Activated T-helper 9 cell treated with anti-CD3 and anti-CD28 coated beads, Interleukin-2, amount 50 U/mL, for 16 hours (primary cell): ENCODE results near the gene CES1.
"Not testable (repeated sequence)": the region's sequence is repeated elsewhere in the genome, so short reads cannot be mapped to it uniquely, and the experiment has no call there.

Experiments used
- DNase-seq: peaks from one replicate; pipeline ENCODE4 v3.0.0-alpha.2; 2020; ENCODE audit warnings: low read depth

The CES1 gene

GRCh38 chr16:55790240-55790639 is 42.7 kb downstream of the CES1 start:
- DNase-seq = not testable (repeated sequence)

DNA sequence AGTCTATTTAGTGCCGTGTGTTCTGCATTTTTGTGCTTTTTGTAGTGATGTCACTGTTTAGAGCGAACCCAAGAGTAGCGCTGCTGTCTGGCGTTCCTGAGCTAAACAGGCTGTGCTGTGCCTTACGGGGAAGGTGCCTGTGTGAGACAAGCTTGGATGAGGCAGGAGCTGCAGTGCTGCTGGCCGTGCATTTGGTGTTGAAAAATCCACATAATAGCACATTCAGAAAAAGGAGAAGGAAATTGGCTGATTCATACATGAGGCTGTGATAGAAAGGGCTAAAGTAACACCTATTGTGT is 50.2 kb downstream of the CES1 start:
- not testable (repeated sequence) for DNase-seq

DNA sequence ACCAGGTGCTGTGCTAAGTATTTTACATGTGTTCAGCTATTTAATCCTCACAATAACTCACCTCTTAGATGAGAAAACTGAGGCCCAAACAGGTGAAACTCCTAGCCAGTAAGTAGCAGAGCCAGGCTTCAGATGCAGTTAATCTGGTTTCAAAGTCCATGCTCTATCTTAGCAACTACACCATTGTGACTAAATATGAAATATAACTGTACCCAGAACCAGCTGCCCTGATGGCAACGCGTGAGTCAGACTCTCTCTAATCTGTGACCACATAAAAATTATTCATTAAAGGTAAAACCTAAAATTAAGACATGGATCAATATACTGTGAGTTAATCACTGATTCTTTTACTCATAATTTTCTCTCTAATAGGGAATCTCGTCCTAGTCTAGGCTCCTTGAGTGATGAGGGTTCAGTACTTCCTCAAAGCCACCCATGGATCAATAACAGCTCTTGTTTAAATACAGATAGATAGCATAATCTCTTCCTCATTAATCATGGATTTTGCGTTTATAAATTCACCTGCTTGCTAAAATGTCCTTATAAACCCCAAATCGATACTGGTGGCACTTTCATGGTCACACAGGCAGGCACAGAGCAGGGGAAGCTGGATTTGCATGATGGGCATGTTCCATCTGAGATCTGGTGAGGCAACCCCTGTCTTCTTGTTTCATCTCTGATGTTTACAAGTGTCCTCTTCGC is 50.7 kb downstream of the CES1 start:
- not testable (repeated sequence) for DNase-seq

- not testable (repeated sequence) for DNase-seq
Measured at GRCh38 chr16:55781456-55781855, 51.4 kb downstream of the CES1 start.

DNA sequence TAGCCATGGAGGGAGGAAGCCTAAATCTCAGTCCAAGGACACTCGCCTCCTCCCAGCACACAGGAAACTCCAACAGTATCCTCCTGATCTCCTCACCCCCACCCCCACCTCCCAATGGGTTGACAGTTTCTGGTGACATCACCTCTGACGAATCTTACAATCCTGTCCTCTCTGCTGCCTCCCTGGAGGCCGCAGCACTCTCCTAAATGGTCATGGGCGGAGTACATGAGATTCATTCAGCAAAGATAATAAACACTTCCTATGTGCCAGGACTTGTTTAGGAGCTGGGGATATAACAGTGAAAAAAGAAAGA is 52.8 kb downstream of the CES1 start:
- DNase-seq = not testable (repeated sequence)

DNA sequence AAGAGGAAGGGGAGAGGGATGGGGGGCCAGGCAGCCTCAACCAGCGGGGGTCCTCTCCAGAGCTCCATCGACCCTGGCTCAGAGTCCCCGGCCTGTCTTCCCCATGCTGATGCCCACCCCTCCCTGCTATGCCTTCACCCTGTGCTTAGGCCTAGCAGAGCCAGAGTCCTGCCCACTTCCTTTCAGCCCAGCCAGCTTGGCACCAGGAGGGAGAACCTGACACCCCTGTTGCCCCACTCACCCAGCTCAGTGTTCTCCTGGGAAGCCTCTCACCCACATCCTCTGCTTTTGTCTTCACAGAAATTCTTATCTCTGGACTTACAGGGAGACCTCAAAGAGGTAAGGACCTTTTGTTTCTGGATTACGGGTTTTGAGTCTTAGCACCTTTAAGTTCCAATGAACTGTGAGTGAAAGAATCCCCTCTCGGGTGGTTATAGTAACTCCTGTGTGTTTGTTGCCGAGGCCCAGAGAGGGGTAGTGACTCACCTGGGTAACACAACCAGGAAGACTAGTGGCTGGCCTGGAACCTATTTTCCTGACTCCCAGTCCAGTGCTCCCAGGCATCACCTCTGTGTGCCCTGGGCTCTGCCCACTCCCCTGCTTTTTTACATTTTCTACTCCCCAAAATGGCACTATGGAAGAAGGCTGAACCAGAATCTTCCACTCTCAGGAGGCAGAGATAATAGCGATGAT is 53.3 kb downstream of the CES1 start:
- DNase-seq = no peak

DNA sequence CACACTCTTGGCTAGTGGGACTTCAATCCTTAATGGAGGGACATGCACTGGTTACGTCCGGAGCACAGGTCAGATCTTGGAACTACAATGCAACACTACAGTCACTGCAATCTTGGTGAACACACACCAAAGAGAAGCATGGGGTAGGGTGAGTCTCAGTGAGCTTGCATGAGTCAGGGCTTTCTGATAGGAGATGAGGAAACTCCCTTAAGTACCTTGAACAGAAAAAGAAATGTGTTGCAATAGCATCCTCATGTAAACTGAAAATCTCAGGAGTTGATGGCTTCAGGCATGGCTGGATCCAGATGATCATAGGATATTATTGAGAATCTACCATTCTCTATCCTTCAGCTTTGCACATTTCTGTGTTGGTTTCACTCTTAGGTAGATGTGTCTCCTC is 54.1 kb downstream of the CES1 start:
- DNase-seq = no peak

- no peak for DNase-seq
Measured at GRCh38 chr16:55775857-55776256, 57.0 kb downstream of the CES1 start.

DNA sequence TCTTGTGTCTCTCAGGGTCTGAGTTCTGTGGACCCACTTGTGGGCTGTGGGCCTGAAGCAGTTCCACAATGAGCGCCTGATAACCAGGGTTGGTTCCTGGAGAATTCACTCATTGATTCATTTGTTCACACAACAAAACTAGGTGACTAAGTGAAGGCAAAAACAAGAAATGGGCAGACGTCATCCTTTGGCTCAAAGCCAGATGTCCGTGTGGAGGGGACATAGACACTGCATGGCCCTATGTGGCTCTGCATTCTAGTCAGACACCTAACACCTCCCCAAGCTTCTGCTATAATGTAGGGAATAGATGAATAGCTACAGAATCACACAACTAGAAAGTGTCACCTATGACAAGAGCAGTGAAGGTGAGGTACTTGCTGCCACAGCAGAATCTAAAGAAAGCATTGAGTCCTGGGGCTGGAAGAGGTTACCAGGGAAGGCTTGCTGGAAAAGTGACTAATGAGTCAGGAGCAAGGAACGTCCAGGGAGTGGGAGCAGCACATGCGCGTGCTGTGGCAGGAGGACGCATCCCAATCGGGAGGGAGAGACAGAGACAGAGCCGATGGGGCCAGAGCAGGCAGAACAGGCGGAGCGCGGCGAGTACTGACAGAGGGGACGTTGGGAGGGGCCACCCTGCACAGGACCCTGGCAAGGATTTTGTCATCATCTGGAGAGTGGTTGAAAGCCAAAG is 58.9 kb downstream of the CES1 start:
- DNase-seq = no peak

GRCh38 chr16:55765161-55765560 is 67.7 kb downstream of the CES1 start:
- DNase-seq = no peak

- DNase-seq = no peak
Measured at GRCh38 chr16:55760310-55761001, 72.4 kb downstream of the CES1 start.

DNA sequence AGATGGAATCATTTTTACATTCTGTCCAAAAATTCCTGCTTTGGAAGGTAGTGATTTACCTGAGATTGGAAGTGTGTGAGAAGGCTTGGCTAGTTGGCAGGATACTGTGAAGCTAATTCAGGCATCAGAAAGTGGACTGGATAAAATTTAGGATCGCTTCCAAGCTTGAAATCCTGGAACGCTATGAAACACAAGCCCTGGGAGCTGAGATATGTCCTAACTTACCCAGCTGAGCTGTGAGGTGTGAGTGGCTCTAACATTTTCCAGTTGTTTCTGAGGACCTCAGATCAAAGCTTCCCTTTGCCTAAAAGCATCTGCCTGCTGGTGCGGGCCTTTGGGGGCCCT is 73.0 kb downstream of the CES1 start:
- not testable (repeated sequence) for DNase-seq

DNA sequence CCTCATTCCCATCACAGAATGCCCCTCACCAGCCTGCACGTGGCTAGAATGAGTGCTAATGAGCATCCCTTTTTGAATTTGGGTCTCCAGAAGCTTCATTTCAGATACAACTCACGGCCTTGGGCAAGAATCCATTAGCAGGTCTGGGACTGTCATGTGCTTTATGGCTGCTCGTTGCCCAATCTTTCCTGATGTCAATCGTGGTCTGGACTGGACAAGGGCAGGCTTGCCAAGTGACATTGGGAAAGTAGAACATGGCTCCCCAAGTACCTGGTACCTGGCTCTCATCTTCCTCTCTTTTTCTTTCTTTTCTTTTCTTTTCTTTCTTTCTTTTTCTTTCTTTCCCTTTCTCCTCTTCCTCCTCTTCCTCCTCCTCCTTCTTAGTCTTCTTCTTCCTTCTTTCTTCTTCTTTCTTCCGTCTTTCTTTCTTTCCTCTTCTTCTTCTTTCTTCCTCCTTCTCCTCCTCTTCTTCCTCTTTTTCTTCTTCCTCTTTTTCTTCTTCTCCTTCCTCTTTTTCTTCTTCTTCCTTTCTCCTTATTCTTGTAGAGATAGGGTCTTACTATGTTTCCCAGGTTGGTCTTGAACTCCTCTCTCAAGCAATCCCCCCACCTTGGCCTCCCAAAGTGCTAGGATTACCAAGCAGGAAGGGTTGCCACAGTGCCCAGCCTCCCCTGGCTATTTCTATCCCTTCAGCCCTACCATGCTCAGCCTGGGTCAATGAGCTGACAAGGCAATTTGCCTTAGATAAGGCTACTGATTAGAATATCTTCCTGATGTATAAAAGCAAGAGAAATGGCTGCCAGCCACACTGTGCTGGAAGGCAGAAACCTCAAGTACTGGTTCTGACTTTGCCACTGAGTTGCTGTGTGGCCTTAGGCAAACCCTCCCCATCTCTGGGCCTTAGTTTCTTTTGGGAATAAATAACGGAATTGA is 75.0 kb downstream of the CES1 start:
- not testable (repeated sequence) for DNase-seq

DNA sequence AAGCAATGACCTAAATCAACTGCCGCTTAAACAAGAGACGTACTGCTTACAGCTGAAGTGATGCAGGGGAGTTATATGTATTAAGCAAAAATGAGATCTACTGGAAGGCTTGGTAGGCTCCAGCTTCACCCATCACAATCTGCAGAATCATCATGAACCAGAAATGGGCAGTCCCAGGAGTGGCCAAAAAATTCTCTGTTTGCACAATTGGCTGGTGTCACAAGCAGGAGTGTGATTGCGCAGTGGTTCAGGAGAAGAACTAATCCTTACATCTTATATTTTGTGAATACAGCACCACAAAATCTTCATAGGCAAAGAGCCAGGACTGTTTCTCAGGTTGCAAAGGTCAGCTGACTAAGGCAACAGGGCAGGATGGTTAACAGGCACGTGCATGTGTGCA is 75.9 kb downstream of the CES1 start:
- no peak for DNase-seq

DNA sequence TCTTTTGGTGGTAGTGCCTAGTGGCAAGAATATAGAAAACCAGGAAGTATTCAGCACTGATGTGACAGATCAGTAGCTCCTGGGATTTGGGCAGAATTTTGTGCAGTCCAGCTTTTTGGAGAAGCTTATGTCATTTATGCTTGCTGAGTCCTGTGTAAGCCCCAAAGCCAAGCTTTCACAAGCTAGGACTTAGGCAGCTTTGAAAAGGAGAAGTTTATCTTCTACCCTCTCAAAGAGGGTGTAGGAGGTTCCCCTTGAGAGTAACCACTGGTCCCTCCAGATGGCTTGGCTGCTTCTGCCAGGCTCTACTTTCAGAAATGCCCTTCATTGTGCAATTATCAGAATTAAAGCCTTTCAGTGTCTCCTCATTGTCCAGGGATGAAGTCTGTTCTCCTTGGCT is 78.8 kb downstream of the CES1 start:
- DNase-seq = no peak

DNA sequence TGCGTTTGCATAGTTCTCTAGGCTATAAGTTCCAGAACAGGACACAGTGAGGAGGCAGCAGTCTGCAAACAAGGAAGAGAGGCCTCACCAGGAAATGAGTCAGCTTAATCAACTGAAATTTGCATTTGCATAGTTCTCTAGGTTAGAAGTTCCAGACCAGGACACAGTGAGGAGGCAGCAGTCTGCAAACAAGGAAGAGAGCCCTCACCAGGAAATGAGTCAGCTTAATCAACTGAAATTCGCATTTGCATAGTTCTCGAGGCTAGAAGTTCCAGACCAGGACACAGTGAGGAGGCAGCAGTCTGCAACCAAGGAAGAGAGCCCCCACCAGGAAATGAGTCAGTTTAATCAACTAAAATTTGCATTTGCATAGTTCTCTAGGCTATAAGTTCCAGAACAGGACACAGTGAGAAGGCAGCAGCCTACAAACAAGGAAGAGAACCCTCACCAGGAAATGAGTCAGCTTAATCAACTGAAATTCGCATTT is 79.7 kb downstream of the CES1 start:
- DNase-seq = not testable (repeated sequence)
